Mucosa of descending colon (tissue), 3 donors: ENCODE results near the gene ABHD12. TPM values are rescaled to one million over a fixed set of nuclear protein-coding genes. Genes with fewer than 3 reads are reported as not detected.
A peak's percentile ranks its signal among the peaks of the same experiment; 100 is the strongest.
"Not testable (repeated sequence)": the region's sequence is repeated elsewhere in the genome, so short reads cannot be mapped to it uniquely, and the experiment has no call there.

Experiments used
- ATAC-seq: fragments of 200-7000 bp; cut with Tn5 transposase; one replicate; pipeline ENCODE4 v1.9.1; 2020; ENCODE audit warnings: mild to moderate bottlenecking, moderate library complexity
- DNase-seq, 3 donors: peaks; one replicate each; pipeline ENCODE4 v3.0.0-alpha.2; 2020
- H3K36me3 ChIP-seq: fragments of 200-600 bp; one replicate; pipeline ENCODE4 v1.8.0; 2021; ENCODE audit warnings: low read depth, mild to moderate bottlenecking
- H3K4me1 ChIP-seq: fragments of 200-600 bp; one replicate; pipeline ENCODE4 v1.8.0; 2021; ENCODE audit warnings: low read depth, mild to moderate bottlenecking
- H3K4me3 ChIP-seq: fragments of 200-600 bp; one replicate; pipeline ENCODE4 v1.8.0; 2021; ENCODE audit warnings: mild to moderate bottlenecking
- H3K9me3 ChIP-seq: fragments of 200-600 bp; one replicate; pipeline ENCODE4 v1.8.0; 2021; ENCODE audit warnings: mild to moderate bottlenecking
- intact Hi-C, 2 donors: fragments of 100-400 bp; cut with DNase I in 1 of 2; cut with micrococcal nuclease in 1 of 2; formaldehyde crosslinking; loops; one replicate each; pipeline versions ENCODE4 v1.11.0 to v1.11.1; 2022; cut with DNase I, micrococcal nuclease
- total RNA-seq, 3 donors: library from RNA; stranded (reverse); fragmentation: NEBNext Ultra II Directional in 2 of 3; extraction: Animal tissue kit (Norgen Biotek cat#: 25700) in 2 of 3; gene quantifications; one replicate each; pipeline versions ENCODE4 v1.2.1 to v1.2.4, GENCODE V29; 2021 to 2023
- TF ChIP-seq, protein P1 (sequence below): fragments of 200-600 bp; IDR thresholded peaks from one replicate; pipeline ENCODE4 v1.8.0; 2022; ENCODE audit warnings: antibody characterized with exemption, mild to moderate bottlenecking
- donor health status: DM: no; HTN: no; CAD: no; lungs with moderate emphysema.
- donor health status: DM: no; HTN: no; CAD: no.
- donor health status: DM: no; HTN: yes; CAD: no.

ABHD12 gene
- total RNA-seq, 3 donors from 2014 or later: 47.3 to 65.5 (median 59.5) TPM

DNA sequence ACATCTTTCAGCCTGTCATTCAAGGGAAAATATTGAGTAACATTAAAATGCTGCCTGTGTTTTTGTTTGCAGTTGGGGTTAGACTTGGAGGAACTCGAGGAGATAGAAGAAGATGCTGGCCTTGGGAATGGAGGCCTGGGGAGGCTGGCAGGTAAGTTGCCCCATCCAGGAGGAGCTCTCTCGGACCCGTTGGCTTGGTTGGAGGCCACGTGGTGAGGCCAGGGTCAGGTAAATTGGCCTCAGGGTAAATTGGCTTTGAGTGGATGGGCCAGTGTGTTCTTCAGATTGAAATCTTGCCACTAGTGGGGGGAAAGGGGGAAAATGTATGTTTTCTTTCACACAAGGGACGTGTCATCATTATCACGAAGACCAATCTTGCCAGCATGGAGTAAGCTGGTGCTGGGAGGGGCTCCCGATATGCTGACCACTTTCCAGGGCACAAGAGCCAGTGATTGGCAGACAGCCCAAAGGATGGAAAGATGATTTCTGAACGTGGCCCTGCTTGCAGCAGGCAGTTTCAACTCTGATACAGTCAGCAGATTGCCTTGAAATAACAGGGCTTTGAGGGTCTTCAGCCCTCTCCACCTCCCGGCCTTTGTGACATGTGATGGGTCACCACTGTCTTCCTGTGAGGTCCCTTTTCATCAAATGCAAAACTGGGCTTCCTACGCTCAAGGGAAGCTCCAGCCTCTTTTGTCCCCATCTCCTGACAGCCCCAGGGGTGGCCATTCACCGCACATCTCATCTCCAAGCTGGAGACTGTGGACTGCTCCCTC lies 121.4 kb downstream of the ABHD12 start:
- DNase-seq (no peak), ATAC-seq (no peak)
- Histone ChIP-seq H3K4me3 (no peak overlapping the region), H3K9me3 (no peaks in the 10 kb centered on the region), H3K4me1 (no peaks in the 10 kb centered on the region), H3K36me3 (peaks cover 12% of the 10 kb centered on the region)
- intact Hi-C loops: no loop called here
- TF ChIP-seq, protein P1, sequence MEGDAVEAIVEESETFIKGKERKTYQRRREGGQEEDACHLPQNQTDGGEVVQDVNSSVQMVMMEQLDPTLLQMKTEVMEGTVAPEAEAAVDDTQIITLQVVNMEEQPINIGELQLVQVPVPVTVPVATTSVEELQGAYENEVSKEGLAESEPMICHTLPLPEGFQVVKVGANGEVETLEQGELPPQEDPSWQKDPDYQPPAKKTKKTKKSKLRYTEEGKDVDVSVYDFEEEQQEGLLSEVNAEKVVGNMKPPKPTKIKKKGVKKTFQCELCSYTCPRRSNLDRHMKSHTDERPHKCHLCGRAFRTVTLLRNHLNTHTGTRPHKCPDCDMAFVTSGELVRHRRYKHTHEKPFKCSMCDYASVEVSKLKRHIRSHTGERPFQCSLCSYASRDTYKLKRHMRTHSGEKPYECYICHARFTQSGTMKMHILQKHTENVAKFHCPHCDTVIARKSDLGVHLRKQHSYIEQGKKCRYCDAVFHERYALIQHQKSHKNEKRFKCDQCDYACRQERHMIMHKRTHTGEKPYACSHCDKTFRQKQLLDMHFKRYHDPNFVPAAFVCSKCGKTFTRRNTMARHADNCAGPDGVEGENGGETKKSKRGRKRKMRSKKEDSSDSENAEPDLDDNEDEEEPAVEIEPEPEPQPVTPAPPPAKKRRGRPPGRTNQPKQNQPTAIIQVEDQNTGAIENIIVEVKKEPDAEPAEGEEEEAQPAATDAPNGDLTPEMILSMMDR: no peak

DNA sequence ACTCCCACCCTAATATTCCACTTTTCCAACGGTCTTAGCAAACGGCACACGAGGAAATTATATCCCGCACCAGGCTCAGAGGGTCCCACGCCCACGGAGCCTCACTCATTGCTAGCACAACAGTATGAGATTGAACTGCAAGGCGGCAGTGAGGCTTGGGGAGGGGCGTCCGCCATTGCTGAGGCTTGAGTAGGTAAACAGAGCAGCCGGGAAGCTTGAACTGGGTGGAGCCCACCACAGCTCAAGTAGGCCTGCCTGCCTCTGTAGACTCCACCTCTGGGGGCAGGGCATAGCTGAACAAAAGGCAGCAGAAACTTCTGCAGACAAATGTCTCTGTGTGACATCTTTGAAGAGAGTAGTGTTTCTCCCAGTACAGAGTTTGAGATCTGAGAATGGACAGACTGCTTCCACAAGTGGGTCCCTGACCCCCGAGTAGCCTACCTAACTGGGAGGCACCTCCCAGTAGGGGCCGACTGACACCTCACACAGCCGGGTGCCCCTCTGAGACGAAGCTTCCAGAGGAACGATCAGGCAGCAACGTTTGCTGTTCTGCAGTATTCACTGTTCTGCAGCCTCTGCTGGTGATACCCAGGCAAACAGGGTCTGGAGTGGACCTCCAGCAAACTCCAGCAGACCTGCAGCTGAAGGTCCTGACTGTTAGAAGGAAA lies 129.7 kb downstream of the ABHD12 start:
- peak in 2 of 3 donors; percentile 35 to 45 for DNase-seq
- intact Hi-C loops, H3K9me3 ChIP-seq, H3K36me3 ChIP-seq, H3K4me3 ChIP-seq, ATAC-seq: not testable (repeated sequence)
- peaks cover 19% of the 10 kb centered on the region for H3K4me1 ChIP-seq

DNA sequence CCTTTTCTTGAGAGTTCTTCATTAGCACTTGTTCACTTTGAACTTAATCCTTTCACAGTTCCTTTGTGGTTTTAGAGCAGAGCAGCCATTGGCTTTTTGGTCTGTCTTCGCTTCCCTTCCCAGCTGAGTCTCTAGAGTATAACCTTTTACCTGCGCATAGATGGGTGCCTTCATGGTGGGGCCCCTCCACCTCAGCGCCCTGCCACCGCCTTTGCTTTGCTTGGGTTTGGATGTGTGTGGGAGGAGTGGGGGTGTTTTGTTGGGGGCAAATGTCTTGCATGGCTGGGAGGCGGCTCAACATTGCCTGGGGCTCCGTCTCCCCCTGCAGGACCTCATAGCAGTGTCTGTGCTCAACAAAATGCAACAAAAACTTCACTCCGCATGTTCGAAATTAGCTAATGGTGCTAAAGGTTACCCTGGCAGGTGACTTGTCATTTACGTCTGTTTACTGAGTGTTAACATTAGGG lies 130.8 kb downstream of the ABHD12 start:
- Histone ChIP-seq H3K9me3 (no peaks in the 10 kb centered on the region), H3K4me3 (no peak overlapping the region), H3K4me1 (peaks cover 28% of the 10 kb centered on the region), H3K36me3 (no peaks in the 10 kb centered on the region)
- DNase-seq (peak in 2 of 3 donors; percentile 44 to 46), ATAC-seq (peak; percentile 55)
- intact Hi-C loops: no loop called here
- TF ChIP-seq, protein P1: no peak

DNA sequence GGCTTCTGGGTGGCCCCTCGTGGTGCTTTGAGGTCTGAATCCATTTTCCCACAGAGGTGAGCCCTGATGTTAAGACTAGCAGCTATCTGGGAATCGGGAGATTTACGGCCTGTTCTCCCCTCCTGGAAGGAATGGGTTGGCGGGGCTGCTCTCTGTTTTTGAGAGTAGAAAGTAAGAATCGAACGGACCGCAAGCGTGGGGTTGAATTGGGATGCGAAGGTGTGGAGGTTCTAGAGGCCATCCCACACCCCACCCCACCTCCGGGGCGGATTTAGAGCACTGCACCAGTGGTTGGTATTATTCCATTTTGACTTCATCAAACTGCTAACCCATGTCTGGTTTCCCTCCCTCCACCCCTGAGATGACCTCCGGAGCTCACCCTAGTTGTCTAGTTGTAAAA lies 131.3 kb downstream of the ABHD12 start:
- Histone ChIP-seq H3K4me1 (peaks cover 31% of the 10 kb centered on the region), H3K4me3 (no peak overlapping the region), H3K36me3 (no peaks in the 10 kb centered on the region), H3K9me3 (no peaks in the 10 kb centered on the region)
- no peak for DNase-seq
- no peak for ATAC-seq
- intact Hi-C loops: no loop called here
- TF ChIP-seq, protein P1: no peak

DNA sequence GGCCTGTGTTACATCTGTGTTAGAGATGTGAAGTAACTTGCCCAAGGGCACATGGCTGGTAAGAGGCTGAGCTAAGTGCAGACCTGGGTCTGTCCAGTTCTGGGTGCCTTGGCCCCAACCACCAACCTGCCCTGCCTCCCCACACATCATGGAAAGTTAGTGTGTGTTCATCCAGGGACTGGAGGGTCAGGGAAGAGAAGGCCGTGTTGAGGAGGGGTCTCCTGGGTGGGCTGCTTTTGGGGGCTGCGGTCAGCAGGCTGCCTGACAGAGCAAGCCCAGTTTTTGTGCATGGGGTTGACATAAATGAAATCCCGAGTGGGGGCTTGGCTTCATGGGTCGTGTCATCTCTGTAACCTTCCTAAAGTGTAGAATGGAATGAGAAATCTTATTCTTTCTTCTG lies 131.8 kb downstream of the ABHD12 start:
- ATAC-seq (no peak), DNase-seq (no peak)
- H3K4me1 ChIP-seq: peaks cover 34% of the 10 kb centered on the region
- no peaks in the 10 kb centered on the region for H3K36me3 ChIP-seq
- intact Hi-C loops: no loop called here
- H3K9me3 ChIP-seq: no peaks in the 10 kb centered on the region
- H3K4me3 ChIP-seq: no peak overlapping the region
- TF ChIP-seq, protein P1: no peak

DNA sequence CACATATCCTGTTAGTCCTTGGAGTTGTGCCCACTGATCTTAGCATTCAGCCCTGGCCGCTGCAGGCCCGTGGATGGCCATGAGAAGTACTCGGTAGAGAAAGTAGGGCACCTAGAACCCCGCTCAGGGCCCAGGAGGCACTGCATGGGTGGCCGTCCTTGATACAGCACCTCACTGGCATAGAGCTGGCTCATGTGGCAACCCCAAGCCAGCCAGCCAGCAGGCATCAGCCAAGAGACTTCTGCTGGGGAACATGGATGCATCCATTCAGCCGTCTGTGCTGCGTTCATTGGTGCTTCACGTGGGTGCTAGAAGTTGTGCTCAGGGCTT lies 132.2 kb downstream of the ABHD12 start:
- Histone ChIP-seq H3K4me3 (no peak overlapping the region), H3K9me3 (no peaks in the 10 kb centered on the region), H3K36me3 (no peaks in the 10 kb centered on the region), H3K4me1 (peaks cover 37% of the 10 kb centered on the region)
- intact Hi-C loops: no loop called here
- ATAC-seq: no peak
- TF ChIP-seq, protein P1: no peak
- no peak for DNase-seq
